Calu3 (cell line): Measurements from ENCODE around the gene ARHGAP26. TPM values are rescaled to one million over a fixed set of nuclear protein-coding genes. Genes with fewer than 3 reads are reported as not detected.

ENCODE experiments used
- BruUV-seq: library from RNA; stranded (reverse); fragments of 400-500 nt; replicated peaks from 2 replicates; lab custom pipeline; 2021; lab: Mats Ljungman, UMichigan
- CTCF ChIA-PET: fragments of 300-600 bp; sonication (Branson Sonifier 250); formaldehyde crosslinking; loops from one replicate; lab custom pipeline; 2022; ENCODE audit warnings: antibody characterized with exemption; lab: Charles Lee
- DNase-seq: peaks from one replicate; pipeline ENCODE4 v3.0.0; 2022
- H3K27ac Mint-ChIP-seq: one replicate; pipeline ENCODE4 v1.8.0; 2022; ENCODE audit warnings: mixed read lengths; ENCODE audit not compliant: unreplicated experiment
- H3K27me3 Mint-ChIP-seq: one replicate; pipeline ENCODE4 v1.8.0; 2022; ENCODE audit warnings: mixed read lengths; ENCODE audit not compliant: unreplicated experiment
- H3K36me3 Mint-ChIP-seq: one replicate; pipeline ENCODE4 v1.8.0; 2022; ENCODE audit warnings: mild to moderate bottlenecking, moderate library complexity, mixed read lengths; ENCODE audit not compliant: insufficient read depth, unreplicated experiment
- H3K4me1 Mint-ChIP-seq: one replicate; pipeline ENCODE4 v1.8.0; 2022; ENCODE audit warnings: mild to moderate bottlenecking, low read depth, mixed read lengths; ENCODE audit not compliant: unreplicated experiment
- H3K4me3 Mint-ChIP-seq: one replicate; pipeline ENCODE4 v1.8.0; 2022; ENCODE audit warnings: mild to moderate bottlenecking, low read depth, moderate library complexity, mixed read lengths; ENCODE audit not compliant: unreplicated experiment
- H3K9me3 Mint-ChIP-seq: one replicate; pipeline ENCODE4 v1.8.0; 2022; ENCODE audit warnings: low read depth, mixed read lengths; ENCODE audit not compliant: unreplicated experiment
- CTCF ChIP-seq: fragments of 200-600 bp; IDR thresholded peaks from one replicate; pipeline ENCODE4 v1.8.0; 2022; ENCODE audit warnings: antibody characterized with exemption; ENCODE audit not compliant: unreplicated experiment
- intact Hi-C: fragments of 100-400 bp; cut with micrococcal nuclease; formaldehyde crosslinking; loops from one replicate; pipeline ENCODE4 v1.10.0; 2022; ENCODE audit not compliant: unreplicated experiment
- total RNA-seq: library from RNA; stranded (reverse); gene quantifications from 2 replicates; pipeline ENCODE4 v1.2.3, GENCODE V29; 2022

The ARHGAP26 gene
- total RNA-seq, 1 experiment from 2014 or later: 118 TPM

GRCh38 chr5:142821034-142821732 is 51.0 kb downstream of the ARHGAP26 start:
- no peak for DNase-seq
- peaks cover 19% of the 10 kb centered on the region for H3K36me3 Mint-ChIP-seq
- peak overlapping the region; percentile 41 for H3K27ac Mint-ChIP-seq
- no peaks in the 10 kb centered on the region for H3K27me3 Mint-ChIP-seq
- intact Hi-C loops: no loop called here
- peaks cover 88% of the 10 kb centered on the region for H3K4me1 Mint-ChIP-seq
- H3K4me3 Mint-ChIP-seq: peak overlapping the region; percentile 42
- no TSS peak for BruUV-seq
- H3K9me3 Mint-ChIP-seq: no peaks in the 10 kb centered on the region
- no peak for TF ChIP-seq CTCF
- CTCF ChIA-PET: interaction anchor here (0.7 to 2.2 kb wide), 16 partner anchors 13 to 104 kb away, joined by 3 to 14 read pairs (median 4); no protein-coding TSS in a partner anchor

- no peak overlapping the region for H3K4me3 Mint-ChIP-seq
- H3K9me3 Mint-ChIP-seq: no peaks in the 10 kb centered on the region
- H3K4me1 Mint-ChIP-seq: peaks cover 88% of the 10 kb centered on the region
- H3K36me3 Mint-ChIP-seq: peaks cover 25% of the 10 kb centered on the region
- intact Hi-C loops: loop anchor here (1.0 kb wide), 1 partner anchor 51 kb away; no protein-coding TSS in a partner anchor
- DNase-seq: peak; percentile 34
- TF ChIP-seq CTCF: no peak
- BruUV-seq: no TSS peak
- H3K27me3 Mint-ChIP-seq: no peaks in the 10 kb centered on the region
- peak overlapping the region; percentile 41 for H3K27ac Mint-ChIP-seq
- CTCF ChIA-PET: interaction anchor here (0.7 to 2.2 kb wide), 16 partner anchors 24 to 105 kb away, joined by 3 to 14 read pairs (median 4); no protein-coding TSS in a partner anchor
Measured at GRCh38 chr5:142821733-142822487, 51.7 kb downstream of the ARHGAP26 start.

GRCh38 chr5:142823126-142823525 is 52.9 kb downstream of the ARHGAP26 start:
- no TSS peak for BruUV-seq
- Mint-ChIP-seq H3K27ac (peak overlapping the region; percentile 87), H3K36me3 (peaks cover 27% of the 10 kb centered on the region), H3K27me3 (no peaks in the 10 kb centered on the region), H3K4me1 (peaks cover 88% of the 10 kb centered on the region), H3K9me3 (no peaks in the 10 kb centered on the region), H3K4me3 (peak overlapping the region; percentile 2)
- CTCF ChIA-PET: interaction anchor here (1.0 to 1.7 kb wide), 3 partner anchors 44 to 54 kb away, joined by 3 to 5 read pairs (median 4); no protein-coding TSS in a partner anchor
- no peak for DNase-seq
- intact Hi-C loops: no loop called here
- TF ChIP-seq CTCF: no peak

- intact Hi-C loops: no loop called here
- Mint-ChIP-seq H3K27ac (peak overlapping the region; percentile 87), H3K4me1 (peaks cover 88% of the 10 kb centered on the region), H3K27me3 (no peaks in the 10 kb centered on the region), H3K9me3 (no peaks in the 10 kb centered on the region), H3K36me3 (peaks cover 27% of the 10 kb centered on the region), H3K4me3 (peak overlapping the region; percentile 69)
- TF ChIP-seq CTCF: no peak
- CTCF ChIA-PET: interaction anchor here (0.9 to 1.7 kb wide), 3 partner anchors 15 to 51 kb away, joined by 3 to 5 read pairs (median 4); no protein-coding TSS in a partner anchor
- BruUV-seq: no TSS peak
- no peak for DNase-seq
Measured at GRCh38 chr5:142823806-142824205, 53.6 kb downstream of the ARHGAP26 start.
